Measurements from ENCODE around the gene TARS3. TPM values are rescaled to one million over a fixed set of nuclear protein-coding genes. Genes with fewer than 3 reads are reported as not detected.

TARS3 gene
- total RNA-seq, 1 experiment from 2014 or later = 11.0 TPM

GRCh38 chr15:101615414-101615985 is 108.8 kb downstream of the TARS3 start:
- no peaks in the 10 kb centered on the region for H3K27me3 ChIP-seq (ENCODE audit: low read length)
- H3K4me2 ChIP-seq (ENCODE audit: low read depth, low read length, poor library complexity, severe bottlenecking) = no peak overlapping the region
- H3K27ac ChIP-seq (ENCODE audit: low read length) = no peak overlapping the region

GRCh38 chr15:101614761-101615160 is 109.5 kb downstream of the TARS3 start:
- Histone ChIP-seq H3K4me1 (ENCODE audit: low read length) (no peaks in the 10 kb centered on the region), H3K4me3 (ENCODE audit: low read length) (no peak overlapping the region), H2AFZ (ENCODE audit: low read length) (no peak overlapping the region), H3K9me2 (replicated peaks; ENCODE audit: insufficient read depth, low read length) (no peaks in the 10 kb centered on the region), H3K36me3 (ENCODE audit: insufficient read depth, low read length) (no peaks in the 10 kb centered on the region), H3K9me3 (ENCODE audit: low read length) (no peaks in the 10 kb centered on the region), H3K27me3 (ENCODE audit: low read length) (no peaks in the 10 kb centered on the region), H3K4me2 (ENCODE audit: low read depth, low read length, poor library complexity, severe bottlenecking) (no peak overlapping the region), H3K9ac (ENCODE audit: low read length) (no peak overlapping the region), H3K79me2 (ENCODE audit: low read length) (no peaks in the 10 kb centered on the region), H4K20me1 (ENCODE audit: insufficient read depth, low read depth, low read length) (no peaks in the 10 kb centered on the region), H3K27ac (ENCODE audit: low read length) (no peak overlapping the region)
- DNase-seq = no peak

More at GRCh38 chr15:101615414-101615985, 108.8 kb downstream of the TARS3 start:
- H3K4me3 ChIP-seq (ENCODE audit: low read length) = no peak overlapping the region
- no peaks in the 10 kb centered on the region for H4K20me1 ChIP-seq (ENCODE audit: insufficient read depth, low read depth, low read length)
- H2AFZ ChIP-seq (ENCODE audit: low read length) = no peak overlapping the region
- H3K4me1 ChIP-seq (ENCODE audit: low read length) = no peaks in the 10 kb centered on the region
- no peak for DNase-seq
- no peaks in the 10 kb centered on the region for H3K36me3 ChIP-seq (ENCODE audit: insufficient read depth, low read length)
- no peak overlapping the region for H3K9ac ChIP-seq (ENCODE audit: low read length)
- H3K9me3 ChIP-seq (ENCODE audit: low read length) = no peaks in the 10 kb centered on the region
- H3K9me2 ChIP-seq (replicated peaks; ENCODE audit: insufficient read depth, low read length) = no peaks in the 10 kb centered on the region
- no peaks in the 10 kb centered on the region for H3K79me2 ChIP-seq (ENCODE audit: low read length)

- no peaks in the 10 kb centered on the region for H4K20me1 ChIP-seq (ENCODE audit: insufficient read depth, low read depth, low read length)
- H3K36me3 ChIP-seq (ENCODE audit: insufficient read depth, low read length) = no peaks in the 10 kb centered on the region
- H3K27me3 ChIP-seq (ENCODE audit: low read length) = no peaks in the 10 kb centered on the region
- no peak overlapping the region for H3K27ac ChIP-seq (ENCODE audit: low read length)
- H3K4me2 ChIP-seq (ENCODE audit: low read depth, low read length, poor library complexity, severe bottlenecking) = no peak overlapping the region
- no peak overlapping the region for H3K4me3 ChIP-seq (ENCODE audit: low read length)
- H3K79me2 ChIP-seq (ENCODE audit: low read length) = no peaks in the 10 kb centered on the region
- H3K9me3 ChIP-seq (ENCODE audit: low read length) = no peaks in the 10 kb centered on the region
- H3K9me2 ChIP-seq (replicated peaks; ENCODE audit: insufficient read depth, low read length) = no peaks in the 10 kb centered on the region
- DNase-seq = no peak
- no peak overlapping the region for H3K9ac ChIP-seq (ENCODE audit: low read length)
- no peaks in the 10 kb centered on the region for H3K4me1 ChIP-seq (ENCODE audit: low read length)
- no peak overlapping the region for H2AFZ ChIP-seq (ENCODE audit: low read length)
These were observed 110.2 kb downstream of the TARS3 start for GRCh38 chr15:101614001-101614585.

- no peaks in the 10 kb centered on the region for H3K79me2 ChIP-seq (ENCODE audit: low read length)
- H2AFZ ChIP-seq (ENCODE audit: low read length) = no peak overlapping the region
- H4K20me1 ChIP-seq (ENCODE audit: insufficient read depth, low read depth, low read length) = no peaks in the 10 kb centered on the region
- H3K4me3 ChIP-seq (ENCODE audit: low read length) = no peak overlapping the region
- no peak overlapping the region for H3K4me2 ChIP-seq (ENCODE audit: low read depth, low read length, poor library complexity, severe bottlenecking)
- DNase-seq = no peak
- H3K27me3 ChIP-seq (ENCODE audit: low read length) = no peaks in the 10 kb centered on the region
- H3K9me3 ChIP-seq (ENCODE audit: low read length) = no peaks in the 10 kb centered on the region
- H3K27ac ChIP-seq (ENCODE audit: low read length) = no peak overlapping the region
- H3K9me2 ChIP-seq (replicated peaks; ENCODE audit: insufficient read depth, low read length) = no peaks in the 10 kb centered on the region
- H3K9ac ChIP-seq (ENCODE audit: low read length) = no peak overlapping the region
- H3K36me3 ChIP-seq (ENCODE audit: insufficient read depth, low read length) = no peaks in the 10 kb centered on the region
- no peaks in the 10 kb centered on the region for H3K4me1 ChIP-seq (ENCODE audit: low read length)
These were observed 110.9 kb downstream of the TARS3 start for GRCh38 chr15:101613130-101614000.

- H3K4me2 ChIP-seq (ENCODE audit: low read depth, low read length, poor library complexity, severe bottlenecking) = no peak overlapping the region
These were observed 111.6 kb downstream of the TARS3 start for GRCh38 chr15:101612676-101613075.

GRCh38 chr15:101611580-101612299 is 112.5 kb downstream of the TARS3 start:
- Histone ChIP-seq H3K27me3 (ENCODE audit: low read length) (no peaks in the 10 kb centered on the region), H4K20me1 (ENCODE audit: insufficient read depth, low read depth, low read length) (no peaks in the 10 kb centered on the region), H3K9ac (ENCODE audit: low read length) (no peak overlapping the region), H3K79me2 (ENCODE audit: low read length) (no peaks in the 10 kb centered on the region), H3K4me3 (ENCODE audit: low read length) (no peak overlapping the region), H3K36me3 (ENCODE audit: insufficient read depth, low read length) (no peaks in the 10 kb centered on the region), H3K4me2 (ENCODE audit: low read depth, low read length, poor library complexity, severe bottlenecking) (no peak overlapping the region), H3K27ac (ENCODE audit: low read length) (no peak overlapping the region), H3K9me2 (replicated peaks; ENCODE audit: insufficient read depth, low read length) (no peaks in the 10 kb centered on the region), H3K4me1 (ENCODE audit: low read length) (no peaks in the 10 kb centered on the region), H2AFZ (ENCODE audit: low read length) (no peak overlapping the region), H3K9me3 (ENCODE audit: low read length) (no peaks in the 10 kb centered on the region)
- no peak for DNase-seq

More at GRCh38 chr15:101612676-101613075, 111.6 kb downstream of the TARS3 start:
- Histone ChIP-seq H3K79me2 (ENCODE audit: low read length) (no peaks in the 10 kb centered on the region), H3K9me3 (ENCODE audit: low read length) (no peaks in the 10 kb centered on the region), H2AFZ (ENCODE audit: low read length) (no peak overlapping the region), H4K20me1 (ENCODE audit: insufficient read depth, low read depth, low read length) (no peaks in the 10 kb centered on the region), H3K9me2 (replicated peaks; ENCODE audit: insufficient read depth, low read length) (no peaks in the 10 kb centered on the region), H3K36me3 (ENCODE audit: insufficient read depth, low read length) (no peaks in the 10 kb centered on the region), H3K27ac (ENCODE audit: low read length) (no peak overlapping the region), H3K9ac (ENCODE audit: low read length) (no peak overlapping the region), H3K4me3 (ENCODE audit: low read length) (no peak overlapping the region), H3K27me3 (ENCODE audit: low read length) (no peaks in the 10 kb centered on the region), H3K4me1 (ENCODE audit: low read length) (no peaks in the 10 kb centered on the region)
- DNase-seq = no peak

- H3K9ac ChIP-seq (ENCODE audit: low read length) = no peak overlapping the region
- H2AFZ ChIP-seq (ENCODE audit: low read length) = no peak overlapping the region
- no peak overlapping the region for H3K4me3 ChIP-seq (ENCODE audit: low read length)
- no peaks in the 10 kb centered on the region for H3K9me3 ChIP-seq (ENCODE audit: low read length)
- no peak overlapping the region for H3K4me2 ChIP-seq (ENCODE audit: low read depth, low read length, poor library complexity, severe bottlenecking)
- H3K9me2 ChIP-seq (replicated peaks; ENCODE audit: insufficient read depth, low read length) = no peaks in the 10 kb centered on the region
- H3K36me3 ChIP-seq (ENCODE audit: insufficient read depth, low read length) = no peaks in the 10 kb centered on the region
- no peaks in the 10 kb centered on the region for H3K79me2 ChIP-seq (ENCODE audit: low read length)
- no peaks in the 10 kb centered on the region for H4K20me1 ChIP-seq (ENCODE audit: insufficient read depth, low read depth, low read length)
- H3K27me3 ChIP-seq (ENCODE audit: low read length) = no peaks in the 10 kb centered on the region
- no peak overlapping the region for H3K27ac ChIP-seq (ENCODE audit: low read length)
- no peak for DNase-seq
- H3K4me1 ChIP-seq (ENCODE audit: low read length) = no peaks in the 10 kb centered on the region
These were observed 113.3 kb downstream of the TARS3 start for GRCh38 chr15:101611007-101611406.

GRCh38 chr15:101610611-101611000 is 113.7 kb downstream of the TARS3 start:
- no peak overlapping the region for H3K4me2 ChIP-seq (ENCODE audit: low read depth, low read length, poor library complexity, severe bottlenecking)
- H3K27me3 ChIP-seq (ENCODE audit: low read length) = no peaks in the 10 kb centered on the region
- no peaks in the 10 kb centered on the region for H3K9me3 ChIP-seq (ENCODE audit: low read length)
- H3K9ac ChIP-seq (ENCODE audit: low read length) = no peak overlapping the region
- H3K4me1 ChIP-seq (ENCODE audit: low read length) = no peaks in the 10 kb centered on the region
- H2AFZ ChIP-seq (ENCODE audit: low read length) = no peak overlapping the region
- no peak overlapping the region for H3K4me3 ChIP-seq (ENCODE audit: low read length)
- H3K36me3 ChIP-seq (ENCODE audit: insufficient read depth, low read length) = no peaks in the 10 kb centered on the region
- no peak overlapping the region for H3K27ac ChIP-seq (ENCODE audit: low read length)
- no peaks in the 10 kb centered on the region for H4K20me1 ChIP-seq (ENCODE audit: insufficient read depth, low read depth, low read length)
- H3K9me2 ChIP-seq (replicated peaks; ENCODE audit: insufficient read depth, low read length) = no peaks in the 10 kb centered on the region
- DNase-seq = no peak
- no peaks in the 10 kb centered on the region for H3K79me2 ChIP-seq (ENCODE audit: low read length)

Measured in Karpas-422 (cell line).